ENCODE data around the gene RNF123.

RNF123 gene

DNA sequence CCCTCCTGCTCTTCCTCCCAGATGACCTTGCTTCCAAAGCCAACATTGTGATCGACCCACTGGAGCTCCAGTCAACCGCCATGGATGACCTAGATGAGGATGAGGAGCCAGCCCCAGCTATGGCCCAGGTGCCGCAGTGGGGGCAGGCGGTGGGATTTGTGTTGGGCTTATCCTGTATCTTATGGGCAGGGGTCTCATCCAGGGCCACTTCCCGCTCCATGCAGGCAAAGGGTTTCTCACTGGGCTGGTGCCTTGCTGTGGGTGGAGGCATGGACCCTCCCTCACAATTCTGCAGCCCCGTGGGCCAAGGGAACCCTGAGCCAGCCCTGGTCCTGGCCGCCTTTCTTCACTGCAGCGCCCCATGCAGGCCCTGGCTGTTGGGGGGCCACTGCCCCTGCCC is 15.3 kb downstream of the RNF123 start:
- Histone ChIP-seq H3K9me3 (ENCODE audit: low read length) (no peaks in the 10 kb centered on the region), H3K4me3 (ENCODE audit: low read length) (no peak overlapping the region), H3K4me1 (ENCODE audit: insufficient read depth, low read length) (no peaks in the 10 kb centered on the region), H3K27me3 (ENCODE audit: insufficient read depth, low read length) (no peaks in the 10 kb centered on the region), H2AFZ (ENCODE audit: low read depth, low read length) (no peak overlapping the region), H3K36me3 (ENCODE audit: insufficient read depth, low read length) (peaks cover 38% of the 10 kb centered on the region)

DNA sequence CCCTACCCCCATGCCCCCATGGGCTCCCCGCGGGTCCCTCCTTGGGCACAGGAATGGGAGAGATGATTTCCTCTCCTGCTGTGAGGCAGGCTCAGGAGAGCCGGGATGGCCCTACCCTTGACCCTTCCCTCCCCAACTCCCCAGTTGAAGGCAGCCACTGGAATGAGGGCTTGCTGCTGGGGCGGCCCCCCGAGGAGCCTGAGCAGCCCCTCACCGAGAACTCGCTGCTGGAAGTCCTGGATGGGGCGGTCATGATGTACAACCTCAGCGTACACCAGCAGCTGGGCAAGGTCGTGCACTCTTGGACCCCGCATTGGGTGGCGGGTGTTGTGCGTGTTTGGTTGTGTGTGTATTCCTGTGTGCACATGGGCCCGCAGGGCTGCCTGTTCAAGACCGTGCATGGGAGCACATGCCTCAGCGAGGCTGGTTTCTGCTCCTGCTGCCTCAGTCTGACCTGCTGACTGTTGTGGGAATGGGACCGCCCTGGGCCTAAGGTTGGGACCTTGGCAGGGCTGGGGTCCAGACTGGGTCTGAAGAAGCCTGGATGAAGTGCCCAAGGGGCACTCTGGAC is 16.1 kb downstream of the RNF123 start:
- H3K4me1 ChIP-seq (ENCODE audit: insufficient read depth, low read length) = no peaks in the 10 kb centered on the region

DNA sequence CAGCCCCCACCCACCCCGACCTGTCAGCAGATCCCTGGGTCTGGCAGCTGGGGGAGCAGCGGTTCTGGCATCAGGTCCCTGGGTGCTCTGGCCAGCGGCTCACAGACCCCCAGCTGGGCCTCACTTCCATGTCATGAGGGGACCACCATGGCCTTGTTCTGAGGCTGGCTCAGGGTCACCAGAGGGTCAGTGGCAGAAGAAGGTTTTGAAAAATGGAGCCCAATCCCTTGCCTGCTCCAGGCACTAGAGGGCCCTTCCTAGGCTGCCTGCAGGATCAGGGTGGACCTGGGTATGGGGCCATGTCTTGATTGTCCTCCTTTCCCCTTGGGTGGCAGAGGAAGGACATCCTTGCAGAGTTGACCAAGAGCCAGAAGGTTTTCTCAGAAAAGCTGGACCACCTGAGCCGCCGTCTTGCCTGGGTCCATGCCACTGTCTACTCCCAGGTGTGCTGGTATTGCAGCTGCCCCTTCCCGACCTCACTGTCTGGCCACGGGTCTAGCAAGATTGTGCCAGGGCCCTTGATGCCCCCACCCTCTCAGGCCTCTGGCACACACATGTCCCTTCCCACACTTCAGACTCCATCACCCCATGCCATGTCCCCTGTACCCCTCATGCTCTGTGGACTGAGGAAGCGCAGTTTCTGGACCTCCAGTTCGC is 17.2 kb downstream of the RNF123 start:
- no peaks in the 10 kb centered on the region for H3K4me1 ChIP-seq (ENCODE audit: insufficient read depth, low read length)
- no peak overlapping the region for H3K4me3 ChIP-seq (ENCODE audit: low read length)
- H3K36me3 ChIP-seq (ENCODE audit: insufficient read depth, low read length) = peaks cover 36% of the 10 kb centered on the region
- no peak overlapping the region for H2AFZ ChIP-seq (ENCODE audit: low read depth, low read length)
- H3K27me3 ChIP-seq (ENCODE audit: insufficient read depth, low read length) = no peaks in the 10 kb centered on the region
- no peaks in the 10 kb centered on the region for H3K9me3 ChIP-seq (ENCODE audit: low read length)

More for the DNA sequence above, 16.1 kb downstream of the RNF123 start:
- H3K9me3 ChIP-seq (ENCODE audit: low read length) = no peaks in the 10 kb centered on the region
- H3K27me3 ChIP-seq (ENCODE audit: insufficient read depth, low read length) = no peaks in the 10 kb centered on the region
- no peak overlapping the region for H2AFZ ChIP-seq (ENCODE audit: low read depth, low read length)
- peaks cover 36% of the 10 kb centered on the region for H3K36me3 ChIP-seq (ENCODE audit: insufficient read depth, low read length)
- H3K4me3 ChIP-seq (ENCODE audit: low read length) = no peak overlapping the region

DNA sequence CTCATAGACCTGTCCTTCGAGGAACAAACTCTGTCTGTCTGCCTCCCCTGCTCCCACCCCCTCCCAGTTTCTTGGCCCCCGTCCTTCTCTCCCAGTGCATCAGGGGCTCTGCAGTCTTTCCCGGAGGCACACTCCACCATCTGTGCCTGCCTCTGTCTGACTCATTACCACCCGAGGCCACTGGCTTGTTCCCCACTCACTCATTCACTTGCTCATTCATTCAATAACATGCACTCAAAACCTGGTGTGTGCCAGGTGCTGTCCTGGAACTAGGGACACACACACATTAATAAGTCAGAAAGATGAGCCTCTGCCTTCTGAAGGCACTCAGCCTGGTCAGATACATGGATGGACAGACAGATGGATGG is 17.7 kb downstream of the RNF123 start:
- Histone ChIP-seq H3K36me3 (ENCODE audit: insufficient read depth, low read length) (peaks cover 31% of the 10 kb centered on the region), H3K27me3 (ENCODE audit: insufficient read depth, low read length) (no peaks in the 10 kb centered on the region), H3K9me3 (ENCODE audit: low read length) (no peaks in the 10 kb centered on the region), H3K4me3 (ENCODE audit: low read length) (no peak overlapping the region), H3K4me1 (ENCODE audit: insufficient read depth, low read length) (no peaks in the 10 kb centered on the region), H2AFZ (ENCODE audit: low read depth, low read length) (no peak overlapping the region)

DNA sequence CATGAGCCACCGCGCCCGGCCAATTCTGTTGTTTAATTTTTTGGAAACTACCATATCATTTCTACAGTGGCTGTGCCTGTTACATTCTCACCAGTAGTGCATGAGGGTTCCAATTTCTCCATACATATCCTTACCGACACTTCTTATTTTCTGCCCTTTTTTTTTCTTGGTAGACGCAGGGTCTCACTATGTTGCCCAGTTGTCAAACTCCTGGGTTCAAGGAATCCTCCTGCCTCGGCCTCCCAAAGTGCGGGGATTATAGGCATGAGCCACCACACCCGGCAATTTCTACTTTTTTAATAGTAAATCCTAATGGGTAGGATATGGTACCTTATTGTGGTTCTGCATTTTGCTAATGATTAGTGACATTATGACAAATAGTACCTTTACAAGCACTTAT is 20.5 kb downstream of the RNF123 start:
- H3K4me1 ChIP-seq (ENCODE audit: insufficient read depth, low read length) = no peaks in the 10 kb centered on the region
- no peaks in the 10 kb centered on the region for H3K27me3 ChIP-seq (ENCODE audit: insufficient read depth, low read length)
- H3K4me3 ChIP-seq (ENCODE audit: low read length) = no peak overlapping the region
- H2AFZ ChIP-seq (ENCODE audit: low read depth, low read length) = no peak overlapping the region
- H3K9me3 ChIP-seq (ENCODE audit: low read length) = no peaks in the 10 kb centered on the region
- H3K36me3 ChIP-seq (ENCODE audit: insufficient read depth, low read length) = peaks cover 13% of the 10 kb centered on the region

DNA sequence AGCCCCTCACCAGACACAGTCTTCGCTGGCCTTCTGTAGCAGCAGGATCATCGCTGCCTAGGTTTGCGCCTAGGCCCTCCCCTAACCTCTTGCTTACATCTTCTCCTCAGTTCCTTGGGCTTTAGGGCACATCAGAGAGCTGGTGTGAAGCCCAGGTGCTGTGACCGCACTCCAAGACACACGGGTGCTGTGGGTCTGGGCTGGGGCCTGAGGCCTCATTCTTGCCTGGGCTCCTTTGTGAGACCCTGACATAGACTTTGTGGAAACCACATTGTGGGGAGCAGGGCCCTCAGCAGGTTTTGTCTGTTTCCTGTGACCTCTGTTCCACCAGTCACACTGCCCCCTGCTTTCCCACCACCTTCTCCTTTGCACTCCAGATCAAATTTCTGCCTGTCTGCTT is 22.1 kb downstream of the RNF123 start:
- Histone ChIP-seq H3K27me3 (ENCODE audit: insufficient read depth, low read length) (no peaks in the 10 kb centered on the region), H3K4me1 (ENCODE audit: insufficient read depth, low read length) (no peaks in the 10 kb centered on the region), H2AFZ (ENCODE audit: low read depth, low read length) (no peak overlapping the region), H3K36me3 (ENCODE audit: insufficient read depth, low read length) (peaks cover 8% of the 10 kb centered on the region), H3K9me3 (ENCODE audit: low read length) (no peaks in the 10 kb centered on the region), H3K4me3 (ENCODE audit: low read length) (no peak overlapping the region)

DNA sequence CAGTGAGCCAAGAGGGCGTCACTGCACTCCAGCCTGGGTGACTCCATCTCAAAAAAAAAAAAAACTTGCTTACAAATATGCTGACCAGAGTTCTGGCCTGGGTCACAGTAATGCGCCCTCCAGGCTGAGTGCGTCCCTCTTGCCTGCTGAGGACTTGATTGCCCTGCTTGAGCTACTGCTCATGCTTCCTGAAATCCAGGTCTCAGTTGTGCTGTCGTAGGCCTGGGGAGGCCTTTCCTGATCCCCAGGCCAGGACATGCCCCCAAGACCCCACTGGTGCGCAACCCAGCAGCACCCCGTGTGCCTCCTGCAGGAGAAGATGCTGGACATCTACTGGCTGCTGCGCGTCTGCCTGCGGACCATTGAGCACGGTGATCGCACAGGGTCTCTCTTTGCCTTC is 22.8 kb downstream of the RNF123 start:
- Histone ChIP-seq H3K9me3 (ENCODE audit: low read length) (no peaks in the 10 kb centered on the region), H3K4me3 (ENCODE audit: low read length) (no peak overlapping the region), H3K4me1 (ENCODE audit: insufficient read depth, low read length) (no peaks in the 10 kb centered on the region), H2AFZ (ENCODE audit: low read depth, low read length) (no peak overlapping the region), H3K27me3 (ENCODE audit: insufficient read depth, low read length) (no peaks in the 10 kb centered on the region), H3K36me3 (ENCODE audit: insufficient read depth, low read length) (peaks cover 5% of the 10 kb centered on the region)

DNA sequence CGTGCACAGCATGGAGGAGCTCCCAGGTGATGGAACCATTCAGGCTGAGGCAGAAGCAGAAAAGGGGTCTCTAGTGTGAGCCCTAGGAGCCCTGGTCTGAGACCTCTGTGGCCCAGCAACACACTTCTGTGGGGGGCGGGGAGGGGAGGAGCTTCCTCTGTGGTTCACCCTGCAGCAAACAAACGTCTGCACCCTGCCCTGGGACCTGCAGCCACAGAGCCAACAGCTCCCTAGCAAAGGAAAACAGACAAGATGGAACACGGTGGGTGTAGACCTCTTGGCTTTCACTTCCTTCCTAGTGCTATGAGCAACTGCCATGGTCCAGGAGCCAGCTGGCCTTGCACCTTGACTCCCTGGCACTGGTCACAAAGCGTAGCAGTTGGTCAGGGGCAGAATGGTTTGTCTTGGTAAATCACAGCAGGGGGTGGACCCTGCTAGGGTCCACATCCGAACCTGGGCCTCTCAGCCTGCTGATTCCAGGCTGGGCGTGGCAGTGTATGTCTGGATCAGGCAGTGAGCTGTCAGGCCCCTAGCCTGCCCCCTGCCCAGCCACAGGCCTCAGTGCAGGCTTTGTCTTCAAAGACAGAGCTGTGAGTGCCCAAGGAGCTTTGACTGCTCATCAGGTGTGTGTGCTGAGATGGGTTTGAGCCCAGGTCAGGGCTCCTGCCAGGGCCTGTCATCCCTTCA is 23.4 kb downstream of the RNF123 start:
- Histone ChIP-seq H3K9me3 (ENCODE audit: low read length) (no peaks in the 10 kb centered on the region), H3K27me3 (ENCODE audit: insufficient read depth, low read length) (no peaks in the 10 kb centered on the region), H2AFZ (ENCODE audit: low read depth, low read length) (no peak overlapping the region), H3K4me1 (ENCODE audit: insufficient read depth, low read length) (no peaks in the 10 kb centered on the region), H3K4me3 (ENCODE audit: low read length) (no peak overlapping the region), H3K36me3 (ENCODE audit: insufficient read depth, low read length) (peaks cover 8% of the 10 kb centered on the region)

DNA sequence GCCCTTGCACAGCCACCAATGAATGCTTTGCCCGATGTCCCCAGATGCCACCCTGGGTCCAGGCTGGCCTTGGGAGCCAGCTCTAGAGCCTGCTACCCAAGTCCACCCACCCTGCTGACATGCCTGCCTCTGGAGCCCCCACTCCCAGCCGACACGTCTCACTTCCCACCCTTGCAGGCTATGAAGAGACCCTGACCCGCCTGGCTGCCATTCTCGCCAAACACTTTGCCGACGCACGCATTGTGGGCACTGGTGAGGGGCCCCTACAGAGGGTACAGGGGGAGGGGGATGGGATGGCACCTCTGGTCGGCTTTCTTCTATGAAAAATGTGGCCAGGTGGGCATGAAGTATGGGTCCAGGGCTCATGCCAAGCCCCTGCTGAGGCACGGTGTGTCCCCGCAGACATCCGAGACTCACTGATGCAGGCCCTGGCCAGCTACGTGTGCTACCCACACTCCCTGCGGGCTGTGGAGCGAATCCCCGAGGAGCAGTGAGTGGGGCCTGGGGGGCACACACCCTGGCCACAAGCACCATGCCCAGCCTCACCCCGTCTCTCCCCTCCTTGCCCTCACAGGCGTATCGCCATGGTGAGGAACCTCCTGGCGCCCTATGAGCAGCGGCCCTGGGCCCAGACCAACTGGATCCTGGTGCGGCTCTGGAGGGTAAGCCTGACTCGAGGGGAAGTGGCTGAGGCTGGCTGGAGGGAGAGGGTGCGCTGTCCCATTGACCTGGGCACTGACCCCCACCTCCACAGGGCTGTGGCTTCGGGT is 24.2 kb downstream of the RNF123 start:
- no peaks in the 10 kb centered on the region for H3K9me3 ChIP-seq (ENCODE audit: low read length)
- no peak overlapping the region for H2AFZ ChIP-seq (ENCODE audit: low read depth, low read length)
- H3K4me1 ChIP-seq (ENCODE audit: insufficient read depth, low read length) = no peaks in the 10 kb centered on the region
- peaks cover 14% of the 10 kb centered on the region for H3K36me3 ChIP-seq (ENCODE audit: insufficient read depth, low read length)
- no peaks in the 10 kb centered on the region for H3K27me3 ChIP-seq (ENCODE audit: insufficient read depth, low read length)
- H3K4me3 ChIP-seq (ENCODE audit: low read length) = no peak overlapping the region

DNA sequence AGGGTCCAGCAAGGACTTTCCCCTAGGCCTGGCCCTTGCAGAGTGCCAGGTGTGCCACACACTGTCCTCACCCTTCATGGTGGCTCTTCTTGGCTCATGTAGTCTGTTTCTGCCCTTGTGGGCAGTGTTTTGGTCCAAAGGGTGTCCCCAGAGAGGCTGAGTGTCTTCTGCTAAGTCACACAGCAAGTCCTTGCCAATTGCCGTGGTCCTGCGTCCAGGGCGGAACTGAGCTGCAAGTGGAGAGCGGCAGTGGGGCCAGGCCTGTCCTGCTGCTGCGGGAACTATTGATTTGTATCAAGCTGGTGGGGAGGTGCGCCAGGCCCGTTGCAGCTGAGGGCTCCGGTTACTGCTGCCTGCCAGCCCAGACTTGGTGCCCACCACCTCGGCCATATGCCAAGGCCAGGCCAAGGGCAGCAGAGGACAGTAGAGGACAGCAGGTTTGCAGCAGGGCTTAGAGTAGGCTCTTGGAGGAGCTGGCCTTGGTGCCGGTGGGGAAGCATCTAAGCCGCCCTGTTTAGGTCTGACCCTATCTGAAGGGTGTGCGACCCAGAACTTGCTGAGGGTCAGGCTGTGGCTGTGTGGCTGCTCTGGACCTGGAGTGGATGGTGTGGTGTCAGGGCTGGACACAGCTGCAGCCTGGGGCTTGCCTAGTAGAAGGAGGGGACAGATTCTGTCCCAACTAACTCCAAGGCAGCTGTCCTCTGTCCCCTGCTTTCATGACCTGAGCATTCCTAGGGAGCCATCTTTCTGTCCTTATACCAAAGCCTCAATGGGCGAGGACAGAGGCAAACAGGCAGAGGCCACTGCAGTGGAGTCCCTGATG is 25.6 kb downstream of the RNF123 start:
- H3K4me3 ChIP-seq (ENCODE audit: low read length) = no peak overlapping the region

DNA sequence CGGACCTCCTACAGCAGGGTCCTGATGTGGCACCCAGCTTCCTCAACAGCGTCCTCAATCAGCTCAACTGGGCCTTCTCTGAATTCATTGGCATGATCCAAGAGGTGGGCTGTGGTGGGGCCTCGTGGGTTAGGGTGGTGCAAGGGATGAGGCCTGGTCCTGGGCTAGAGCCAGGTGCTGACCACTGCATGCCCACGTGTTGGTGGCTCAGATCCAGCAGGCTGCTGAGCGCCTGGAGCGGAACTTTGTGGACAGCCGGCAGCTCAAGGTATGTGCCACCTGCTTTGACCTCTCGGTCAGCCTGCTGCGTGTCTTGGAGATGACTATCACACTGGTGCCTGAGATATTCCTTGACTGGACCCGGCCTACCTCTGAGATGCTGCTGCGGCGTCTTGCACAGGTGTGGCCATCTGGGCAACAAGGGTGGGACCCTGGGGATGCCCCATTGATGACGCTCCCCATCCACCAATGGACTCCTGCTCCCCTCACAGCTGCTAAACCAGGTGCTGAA is 26.3 kb downstream of the RNF123 start:
- Histone ChIP-seq H3K36me3 (ENCODE audit: insufficient read depth, low read length) (peaks cover 28% of the 10 kb centered on the region), H3K4me1 (ENCODE audit: insufficient read depth, low read length) (no peaks in the 10 kb centered on the region), H2AFZ (ENCODE audit: low read depth, low read length) (no peak overlapping the region), H3K9me3 (ENCODE audit: low read length) (no peaks in the 10 kb centered on the region), H3K4me3 (ENCODE audit: low read length) (no peak overlapping the region), H3K27me3 (ENCODE audit: insufficient read depth, low read length) (no peaks in the 10 kb centered on the region)

More for the DNA sequence above, 25.6 kb downstream of the RNF123 start:
- H2AFZ ChIP-seq (ENCODE audit: low read depth, low read length) = no peak overlapping the region
- no peaks in the 10 kb centered on the region for H3K4me1 ChIP-seq (ENCODE audit: insufficient read depth, low read length)
- peaks cover 23% of the 10 kb centered on the region for H3K36me3 ChIP-seq (ENCODE audit: insufficient read depth, low read length)
- no peaks in the 10 kb centered on the region for H3K27me3 ChIP-seq (ENCODE audit: insufficient read depth, low read length)
- H3K9me3 ChIP-seq (ENCODE audit: low read length) = no peaks in the 10 kb centered on the region

DNA sequence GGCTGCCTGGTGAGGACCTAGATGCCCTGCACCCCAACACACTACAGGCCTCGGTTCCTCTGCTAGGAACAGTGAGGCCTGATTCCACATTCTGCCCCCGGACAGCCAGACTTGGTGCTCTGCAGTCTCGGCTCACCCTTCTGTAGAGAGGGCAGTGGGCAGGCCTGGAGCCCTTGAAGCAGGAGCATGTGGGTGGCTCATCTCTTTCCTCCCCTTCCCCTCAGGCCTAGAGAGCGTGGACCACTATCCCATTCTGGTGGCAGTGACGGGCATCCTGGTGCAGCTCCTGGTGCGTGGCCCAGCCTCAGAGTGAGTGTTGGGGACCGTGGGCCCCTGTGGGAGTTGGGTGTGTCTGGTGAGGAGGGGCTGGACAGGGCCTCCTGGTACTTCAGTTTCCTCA is 26.8 kb downstream of the RNF123 start:
- Histone ChIP-seq H3K36me3 (ENCODE audit: insufficient read depth, low read length) (peaks cover 33% of the 10 kb centered on the region), H3K4me1 (ENCODE audit: insufficient read depth, low read length) (no peaks in the 10 kb centered on the region), H2AFZ (ENCODE audit: low read depth, low read length) (no peak overlapping the region), H3K27me3 (ENCODE audit: insufficient read depth, low read length) (no peaks in the 10 kb centered on the region), H3K9me3 (ENCODE audit: low read length) (no peaks in the 10 kb centered on the region), H3K4me3 (ENCODE audit: low read length) (no peak overlapping the region)
